ENCODE results near the gene SERPINE3.

Gene SERPINE3

DNA sequence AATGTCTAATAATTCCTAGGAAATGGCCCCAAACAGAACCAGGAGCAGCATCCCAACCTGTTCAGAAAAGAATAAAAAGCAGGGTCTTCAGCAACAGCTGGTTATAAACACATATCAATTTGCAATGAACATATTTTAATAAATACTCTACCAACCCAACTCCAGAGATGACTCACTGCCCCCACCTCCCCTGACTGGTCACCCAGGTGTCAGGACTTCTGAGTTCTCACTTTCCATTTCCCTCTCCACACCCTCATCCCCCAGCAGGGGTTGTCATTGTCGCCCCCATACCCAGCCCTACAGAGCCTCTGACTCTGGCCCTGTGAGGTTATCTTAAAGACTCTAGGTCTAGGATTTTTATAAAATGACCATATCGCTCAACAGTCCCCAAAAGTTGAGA, 6.9 kb downstream of the SERPINE3 start:
- no peaks in the 10 kb centered on the region for H3K36me3 ChIP-seq (replicated peaks; ENCODE audit: insufficient read depth, low read length)
- H2AFZ ChIP-seq (ENCODE audit: low read length) = no peak overlapping the region
- no peaks in the 10 kb centered on the region for H3F3A ChIP-seq (ENCODE audit: insufficient read depth, low read length)
- no peak overlapping the region for H3K9ac ChIP-seq (ENCODE audit: low read length)
- H3K27me3 ChIP-seq (replicated peaks; ENCODE audit: insufficient read depth, low read length) = no peaks in the 10 kb centered on the region
- no peaks in the 10 kb centered on the region for H3K79me2 ChIP-seq (ENCODE audit: low read length)
- no peaks in the 10 kb centered on the region for H3K9me2 ChIP-seq (replicated peaks; ENCODE audit: insufficient read depth, low read length)
- no peaks in the 10 kb centered on the region for H3K9me3 ChIP-seq (replicated peaks; ENCODE audit: insufficient read depth, low read length)
- no peak overlapping the region for H3K4me2 ChIP-seq (ENCODE audit: low read depth, low read length)
- no peak overlapping the region for H3K4me3 ChIP-seq (ENCODE audit: low read length)
- H3K27ac ChIP-seq (ENCODE audit: low read length) = no peak overlapping the region
- no peaks in the 10 kb centered on the region for H4K20me1 ChIP-seq (ENCODE audit: insufficient read depth, low read length)
- TF ChIP-seq EZH2phosphoT487 (IDR thresholded peaks at IDR 0.05; ENCODE audit: low read length) (no peak), EZH2 (optimal IDR thresholded peaks at IDR 0.05; ENCODE audit: low read depth, low read length) (no peak)
- TF ChIP-seq, protein P1, sequence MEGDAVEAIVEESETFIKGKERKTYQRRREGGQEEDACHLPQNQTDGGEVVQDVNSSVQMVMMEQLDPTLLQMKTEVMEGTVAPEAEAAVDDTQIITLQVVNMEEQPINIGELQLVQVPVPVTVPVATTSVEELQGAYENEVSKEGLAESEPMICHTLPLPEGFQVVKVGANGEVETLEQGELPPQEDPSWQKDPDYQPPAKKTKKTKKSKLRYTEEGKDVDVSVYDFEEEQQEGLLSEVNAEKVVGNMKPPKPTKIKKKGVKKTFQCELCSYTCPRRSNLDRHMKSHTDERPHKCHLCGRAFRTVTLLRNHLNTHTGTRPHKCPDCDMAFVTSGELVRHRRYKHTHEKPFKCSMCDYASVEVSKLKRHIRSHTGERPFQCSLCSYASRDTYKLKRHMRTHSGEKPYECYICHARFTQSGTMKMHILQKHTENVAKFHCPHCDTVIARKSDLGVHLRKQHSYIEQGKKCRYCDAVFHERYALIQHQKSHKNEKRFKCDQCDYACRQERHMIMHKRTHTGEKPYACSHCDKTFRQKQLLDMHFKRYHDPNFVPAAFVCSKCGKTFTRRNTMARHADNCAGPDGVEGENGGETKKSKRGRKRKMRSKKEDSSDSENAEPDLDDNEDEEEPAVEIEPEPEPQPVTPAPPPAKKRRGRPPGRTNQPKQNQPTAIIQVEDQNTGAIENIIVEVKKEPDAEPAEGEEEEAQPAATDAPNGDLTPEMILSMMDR (IDR thresholded peaks at IDR 0.05; ENCODE audit: low read length) = no peak
- no peaks in the 10 kb centered on the region for H3K4me1 ChIP-seq (ENCODE audit: low read length)
- DNase-seq = no peak

DNA sequence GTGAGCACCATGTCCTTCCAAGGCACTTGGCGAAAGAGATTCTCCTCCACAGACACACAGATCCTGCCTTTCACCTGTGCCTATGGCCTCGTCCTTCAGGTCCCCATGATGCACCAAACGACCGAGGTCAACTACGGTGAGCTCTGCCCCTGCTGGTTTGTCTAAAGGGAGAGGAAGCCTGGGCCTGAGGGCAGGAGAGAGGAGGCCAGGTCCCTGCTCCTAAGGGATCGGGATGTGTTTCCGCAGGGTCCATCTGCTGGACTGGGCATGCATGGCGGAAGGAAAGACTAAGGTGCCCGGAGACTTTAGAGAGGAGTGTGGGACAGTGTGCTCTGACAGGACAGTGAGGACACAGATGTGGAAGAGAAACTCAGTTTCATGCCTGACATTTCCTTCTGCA, 7.6 kb downstream of the SERPINE3 start:
- no peak for TF ChIP-seq EZH2 (optimal IDR thresholded peaks at IDR 0.05; ENCODE audit: low read depth, low read length)
- TF ChIP-seq EZH2phosphoT487 (IDR thresholded peaks at IDR 0.05; ENCODE audit: low read length) = no peak
- TF ChIP-seq, protein P1 (IDR thresholded peaks at IDR 0.05; ENCODE audit: low read length) = no peak

DNA sequence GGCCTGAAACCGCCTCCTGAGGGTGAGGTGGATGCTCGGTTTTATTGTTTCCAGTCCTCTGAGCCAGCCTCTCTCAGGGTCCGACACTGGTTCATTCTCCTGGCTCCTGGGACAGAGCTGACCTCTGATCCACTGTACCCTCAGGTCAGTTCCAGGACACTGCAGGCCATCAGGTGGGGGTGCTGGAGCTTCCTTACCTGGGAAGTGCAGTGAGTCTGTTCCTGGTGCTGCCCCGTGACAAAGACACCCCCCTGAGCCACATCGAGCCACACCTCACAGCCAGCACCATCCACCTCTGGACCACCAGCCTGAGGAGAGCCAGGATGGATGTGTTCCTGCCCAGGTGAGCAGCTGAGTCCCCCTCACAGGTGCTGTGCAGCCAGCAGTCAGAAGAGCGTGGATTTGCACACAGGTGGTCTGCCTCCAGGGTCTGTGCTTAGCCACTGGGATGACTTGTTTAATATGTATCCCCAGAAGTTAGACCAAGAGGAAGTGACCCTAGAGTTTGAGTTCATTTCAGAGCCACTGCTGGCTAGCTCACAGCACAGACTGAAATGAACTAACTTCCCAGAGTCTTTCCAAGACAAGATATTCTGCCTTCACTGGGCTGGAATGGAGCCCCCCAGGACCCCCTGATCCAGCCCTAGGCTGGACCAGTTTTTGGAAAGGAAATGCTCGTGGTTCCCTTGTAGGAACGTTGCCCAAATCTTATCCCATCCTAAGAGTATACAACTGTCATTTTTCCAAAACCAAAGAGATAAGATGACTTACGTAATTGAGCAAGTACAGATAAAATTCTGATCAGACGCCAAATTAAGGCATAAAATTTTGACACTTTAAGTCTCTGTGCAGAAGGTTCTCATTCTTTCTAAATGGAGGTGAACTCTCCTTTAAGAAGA, 8.8 kb downstream of the SERPINE3 start:
- Histone ChIP-seq H3K9me2 (replicated peaks; ENCODE audit: insufficient read depth, low read length) (no peaks in the 10 kb centered on the region), H3F3A (ENCODE audit: insufficient read depth, low read length) (no peaks in the 10 kb centered on the region), H3K4me2 (ENCODE audit: low read depth, low read length) (no peak overlapping the region), H3K27me3 (replicated peaks; ENCODE audit: insufficient read depth, low read length) (no peaks in the 10 kb centered on the region), H2AFZ (ENCODE audit: low read length) (no peak overlapping the region), H3K4me3 (ENCODE audit: low read length) (no peak overlapping the region), H4K20me1 (ENCODE audit: insufficient read depth, low read length) (no peaks in the 10 kb centered on the region), H3K9me3 (replicated peaks; ENCODE audit: insufficient read depth, low read length) (no peaks in the 10 kb centered on the region), H3K27ac (ENCODE audit: low read length) (no peak overlapping the region), H3K79me2 (ENCODE audit: low read length) (no peaks in the 10 kb centered on the region), H3K9ac (ENCODE audit: low read length) (no peak overlapping the region), H3K36me3 (replicated peaks; ENCODE audit: insufficient read depth, low read length) (no peaks in the 10 kb centered on the region), H3K4me1 (ENCODE audit: low read length) (no peaks in the 10 kb centered on the region)
- DNase-seq = no peak
- TF ChIP-seq EZH2 (optimal IDR thresholded peaks at IDR 0.05; ENCODE audit: low read depth, low read length) (no peak), EZH2phosphoT487 (IDR thresholded peaks at IDR 0.05; ENCODE audit: low read length) (no peak)
- TF ChIP-seq, protein P1 (IDR thresholded peaks at IDR 0.05; ENCODE audit: low read length) = no peak

More for the DNA sequence above, 7.6 kb downstream of the SERPINE3 start:
- H3K79me2 ChIP-seq (ENCODE audit: low read length) = no peaks in the 10 kb centered on the region
- H3K27ac ChIP-seq (ENCODE audit: low read length) = no peak overlapping the region
- no peaks in the 10 kb centered on the region for H3F3A ChIP-seq (ENCODE audit: insufficient read depth, low read length)
- DNase-seq = no peak
- H3K9me3 ChIP-seq (replicated peaks; ENCODE audit: insufficient read depth, low read length) = no peaks in the 10 kb centered on the region
- H3K9ac ChIP-seq (ENCODE audit: low read length) = no peak overlapping the region
- H3K36me3 ChIP-seq (replicated peaks; ENCODE audit: insufficient read depth, low read length) = no peaks in the 10 kb centered on the region
- H3K4me1 ChIP-seq (ENCODE audit: low read length) = no peaks in the 10 kb centered on the region
- no peaks in the 10 kb centered on the region for H4K20me1 ChIP-seq (ENCODE audit: insufficient read depth, low read length)
- no peak overlapping the region for H2AFZ ChIP-seq (ENCODE audit: low read length)
- H3K27me3 ChIP-seq (replicated peaks; ENCODE audit: insufficient read depth, low read length) = no peaks in the 10 kb centered on the region
- H3K4me3 ChIP-seq (ENCODE audit: low read length) = no peak overlapping the region
- no peaks in the 10 kb centered on the region for H3K9me2 ChIP-seq (replicated peaks; ENCODE audit: insufficient read depth, low read length)
- no peak overlapping the region for H3K4me2 ChIP-seq (ENCODE audit: low read depth, low read length)

All from MM.1S (cell line).